Parathyroid adenoma (tissue), 2 donors: ENCODE results near the gene MYO16.

Source experiments
- H2AFZ ChIP-seq: fragments of 300-600 bp; sonication (generic); one replicate; pipeline ENCODE4 v1.7.0; 2017; ENCODE audit warnings: antibody characterized with exemption, mild to moderate bottlenecking
- H3K27ac ChIP-seq: fragments of 300-600 bp; sonication (generic); one replicate; pipeline ENCODE4 v1.7.0; 2017
- H3K27me3 ChIP-seq: fragments of 300-600 bp; sonication (generic); one replicate; pipeline ENCODE4 v1.7.0; 2017; ENCODE audit warnings: low read length; ENCODE audit not compliant: control insufficient read depth, insufficient read depth
- H3K36me3 ChIP-seq: fragments of 300-600 bp; sonication (generic); one replicate; pipeline ENCODE4 v1.7.0; 2017; ENCODE audit warnings: low read length; ENCODE audit not compliant: control insufficient read depth, insufficient read depth
- H3K4me1 ChIP-seq: fragments of 300-600 bp; sonication (generic); one replicate; pipeline ENCODE4 v1.7.0; 2017; ENCODE audit warnings: control low read depth
- H3K4me2 ChIP-seq: fragments of 300-600 bp; sonication (generic); one replicate; pipeline ENCODE4 v1.7.0; 2017; ENCODE audit warnings: low read length
- H3K4me3 ChIP-seq: fragments of 300-600 bp; sonication (generic); one replicate; pipeline ENCODE4 v1.7.0; 2017; ENCODE audit warnings: low read depth, low read length
- H3K79me2 ChIP-seq: fragments of 300-600 bp; sonication (generic); one replicate; pipeline ENCODE4 v1.7.0; 2017; ENCODE audit warnings: control low read depth
- H3K9ac ChIP-seq: fragments of 300-600 bp; sonication (generic); one replicate; pipeline ENCODE4 v1.7.0; 2017; ENCODE audit warnings: mild to moderate bottlenecking
- H3K9me3 ChIP-seq: fragments of 300-600 bp; sonication (generic); one replicate; pipeline ENCODE4 v1.7.0; 2017; ENCODE audit warnings: low read length; ENCODE audit not compliant: control insufficient read depth
- TF ChIP-seq, protein P1 (sequence below): fragments of 300-600 bp; sonication (generic); IDR thresholded peaks from one replicate; pipeline ENCODE4 v1.7.0; 2017; ENCODE audit warnings: antibody characterized with exemption, mild to moderate bottlenecking
- donor health status: primary hyperparathyroidism.

The MYO16 gene

DNA sequence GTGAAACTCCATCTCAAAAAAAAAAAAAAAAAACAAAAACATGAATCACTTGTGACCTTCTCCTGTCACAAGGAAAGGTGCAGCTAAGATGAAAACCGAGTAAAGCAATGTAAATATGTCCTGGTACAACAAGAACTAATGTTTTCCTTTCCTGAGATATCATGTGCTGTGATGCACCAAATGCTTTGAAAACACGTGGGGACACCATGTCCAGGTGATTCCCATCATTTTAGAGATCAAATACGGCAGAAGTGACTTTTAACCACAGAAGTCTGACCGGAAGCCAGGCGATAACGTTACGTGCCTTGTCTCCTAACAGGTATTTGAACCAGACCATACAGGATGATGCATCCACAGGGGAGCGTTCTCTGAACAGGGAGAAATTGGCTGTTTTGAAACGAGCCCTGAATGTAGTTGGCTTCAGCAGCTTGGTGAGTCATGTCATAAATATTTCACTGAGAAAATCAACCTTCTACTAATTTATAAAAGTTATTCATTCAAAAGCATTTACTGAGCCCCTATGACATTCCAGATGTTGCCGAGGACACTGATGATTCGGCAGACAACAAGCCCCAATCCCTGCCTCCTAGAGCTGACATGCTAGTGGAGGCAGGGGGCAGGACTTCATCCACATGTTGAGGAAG is 328.1 kb downstream of the MYO16 start:
- H3K27ac ChIP-seq: no peak overlapping the region
- H3K9me3 ChIP-seq: no peaks in the 10 kb centered on the region
- H3K27me3 ChIP-seq: no peaks in the 10 kb centered on the region
- no peak overlapping the region for H3K4me2 ChIP-seq
- no peak overlapping the region for H3K4me3 ChIP-seq
- no peaks in the 10 kb centered on the region for H3K79me2 ChIP-seq
- no peaks in the 10 kb centered on the region for H3K4me1 ChIP-seq
- H3K9ac ChIP-seq: no peak overlapping the region
- H3K36me3 ChIP-seq: no peaks in the 10 kb centered on the region
- no peak overlapping the region for H2AFZ ChIP-seq
- TF ChIP-seq, protein P1, sequence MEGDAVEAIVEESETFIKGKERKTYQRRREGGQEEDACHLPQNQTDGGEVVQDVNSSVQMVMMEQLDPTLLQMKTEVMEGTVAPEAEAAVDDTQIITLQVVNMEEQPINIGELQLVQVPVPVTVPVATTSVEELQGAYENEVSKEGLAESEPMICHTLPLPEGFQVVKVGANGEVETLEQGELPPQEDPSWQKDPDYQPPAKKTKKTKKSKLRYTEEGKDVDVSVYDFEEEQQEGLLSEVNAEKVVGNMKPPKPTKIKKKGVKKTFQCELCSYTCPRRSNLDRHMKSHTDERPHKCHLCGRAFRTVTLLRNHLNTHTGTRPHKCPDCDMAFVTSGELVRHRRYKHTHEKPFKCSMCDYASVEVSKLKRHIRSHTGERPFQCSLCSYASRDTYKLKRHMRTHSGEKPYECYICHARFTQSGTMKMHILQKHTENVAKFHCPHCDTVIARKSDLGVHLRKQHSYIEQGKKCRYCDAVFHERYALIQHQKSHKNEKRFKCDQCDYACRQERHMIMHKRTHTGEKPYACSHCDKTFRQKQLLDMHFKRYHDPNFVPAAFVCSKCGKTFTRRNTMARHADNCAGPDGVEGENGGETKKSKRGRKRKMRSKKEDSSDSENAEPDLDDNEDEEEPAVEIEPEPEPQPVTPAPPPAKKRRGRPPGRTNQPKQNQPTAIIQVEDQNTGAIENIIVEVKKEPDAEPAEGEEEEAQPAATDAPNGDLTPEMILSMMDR: no peak

DNA sequence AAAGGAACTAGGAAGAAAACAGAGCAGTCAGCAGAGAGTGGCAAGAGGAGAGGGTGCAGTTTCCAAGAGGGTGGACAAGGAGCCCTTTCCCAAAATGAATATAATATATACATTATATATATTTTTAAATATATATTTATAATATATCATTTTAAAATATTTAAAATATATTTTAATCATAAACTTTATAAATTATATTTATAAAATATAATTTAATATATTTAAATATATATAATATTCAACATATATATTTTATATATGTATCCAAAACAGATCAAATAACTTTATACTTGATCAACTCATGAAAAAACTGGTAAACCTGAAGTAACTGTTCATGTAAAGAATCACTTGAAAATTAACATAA is 328.6 kb downstream of the MYO16 start:
- Histone ChIP-seq H3K9ac (no peak overlapping the region), H3K36me3 (no peaks in the 10 kb centered on the region), H3K9me3 (no peaks in the 10 kb centered on the region), H2AFZ (no peak overlapping the region), H3K4me3 (no peak overlapping the region), H3K4me2 (no peak overlapping the region), H3K27ac (no peak overlapping the region), H3K4me1 (no peaks in the 10 kb centered on the region), H3K27me3 (no peaks in the 10 kb centered on the region), H3K79me2 (no peaks in the 10 kb centered on the region)
- TF ChIP-seq, protein P1: no peak

DNA sequence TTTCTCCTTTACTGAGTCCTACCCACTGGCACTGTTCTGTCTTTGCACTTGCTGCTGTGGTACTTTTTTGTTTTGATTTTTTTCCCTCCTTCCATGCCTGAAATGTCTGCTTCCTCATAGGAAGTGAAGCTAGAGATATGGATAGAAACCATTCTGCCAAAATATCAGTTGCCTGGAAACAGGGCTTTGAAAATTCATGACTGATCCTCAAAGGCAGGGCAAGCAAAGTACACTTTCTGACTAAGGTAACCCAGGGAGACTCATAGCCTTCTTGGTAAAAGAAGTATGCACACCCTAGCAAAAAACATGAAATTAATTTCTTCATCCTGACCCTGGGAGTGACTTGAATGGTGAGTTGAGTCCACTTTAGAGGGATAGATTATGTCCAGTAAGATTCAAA is 329.8 kb downstream of the MYO16 start:
- Histone ChIP-seq H3K27me3 (no peaks in the 10 kb centered on the region), H3K79me2 (no peaks in the 10 kb centered on the region), H3K4me2 (no peak overlapping the region), H3K9me3 (no peaks in the 10 kb centered on the region), H3K4me1 (no peaks in the 10 kb centered on the region), H2AFZ (no peak overlapping the region), H3K4me3 (no peak overlapping the region), H3K36me3 (no peaks in the 10 kb centered on the region), H3K27ac (no peak overlapping the region), H3K9ac (no peak overlapping the region)
- TF ChIP-seq, protein P1: no peak

DNA sequence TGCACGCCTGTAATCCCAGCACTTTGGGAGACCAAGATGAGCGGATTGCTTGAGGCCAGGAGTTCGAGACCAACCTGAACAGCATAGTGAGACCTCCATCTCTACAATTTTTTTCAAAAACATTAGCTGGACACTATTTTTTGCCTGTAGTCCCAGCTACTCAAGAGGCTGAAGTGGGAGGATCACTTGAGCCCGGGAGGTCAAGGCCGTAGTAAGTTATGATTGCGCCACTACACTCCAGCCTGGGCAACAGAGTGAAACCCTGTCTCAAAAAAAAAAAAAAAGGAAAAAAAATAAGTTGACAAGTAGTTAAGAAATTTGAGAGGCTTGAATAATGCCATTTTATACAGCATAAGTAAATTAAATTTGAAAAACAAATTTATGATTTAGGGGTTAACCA is 330.6 kb downstream of the MYO16 start:
- no peaks in the 10 kb centered on the region for H3K4me1 ChIP-seq
- H2AFZ ChIP-seq: no peak overlapping the region
- no peak overlapping the region for H3K4me2 ChIP-seq
- H3K4me3 ChIP-seq: no peak overlapping the region
- no peaks in the 10 kb centered on the region for H3K36me3 ChIP-seq
- H3K27me3 ChIP-seq: no peaks in the 10 kb centered on the region
- TF ChIP-seq, protein P1: no peak
- no peak overlapping the region for H3K27ac ChIP-seq
- H3K9me3 ChIP-seq: no peaks in the 10 kb centered on the region
- H3K79me2 ChIP-seq: no peaks in the 10 kb centered on the region
- H3K9ac ChIP-seq: no peak overlapping the region

DNA sequence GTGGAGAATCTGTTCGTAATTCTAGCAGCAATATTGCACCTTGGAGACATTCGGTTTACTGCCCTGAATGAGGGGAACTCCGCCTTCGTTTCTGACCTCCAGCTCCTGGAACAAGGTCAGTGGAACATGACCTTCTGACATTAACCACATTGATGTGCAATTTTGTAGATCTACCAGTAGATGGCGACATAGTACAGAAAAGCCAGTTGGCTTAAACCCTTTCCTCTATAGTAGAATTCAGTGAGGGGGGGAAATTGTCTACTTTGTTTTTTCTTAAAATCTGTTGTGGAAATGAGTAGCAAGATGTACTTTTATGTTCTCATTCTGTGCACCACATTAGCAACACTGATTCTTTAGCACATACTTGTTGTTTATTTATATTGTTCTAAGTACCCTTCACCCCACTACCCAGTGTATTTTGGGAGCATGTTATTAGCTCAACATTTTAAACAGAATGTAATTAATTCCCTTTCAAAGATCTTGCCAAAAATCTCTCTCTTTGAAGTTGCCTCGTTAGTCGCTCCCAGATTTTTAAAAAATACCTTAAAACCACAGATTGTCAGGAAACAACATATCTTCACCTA is 332.2 kb downstream of the MYO16 start:
- Histone ChIP-seq H3K36me3 (no peaks in the 10 kb centered on the region), H3K4me3 (no peak overlapping the region), H3K79me2 (no peaks in the 10 kb centered on the region), H2AFZ (no peak overlapping the region), H3K9ac (no peak overlapping the region), H3K27me3 (no peaks in the 10 kb centered on the region), H3K4me2 (no peak overlapping the region), H3K4me1 (no peaks in the 10 kb centered on the region), H3K27ac (no peak overlapping the region), H3K9me3 (no peaks in the 10 kb centered on the region)
- TF ChIP-seq, protein P1: peak; percentile 55
